Fibroblast of skin of left quadriceps (primary cell): Measurements from ENCODE around the gene RND2.

Source experiments
- DNase-seq, 2 experiments: peaks; one replicate each; pipeline ENCODE4 v3.0.0-alpha.2; 2013; ENCODE audit warnings: low read depth in 2 of 2

The RND2 gene

GRCh38 chr17:43006639-43007551 is 18.1 kb upstream of the RND2 start, which contains the start of gene IFI35:
Gene IFI35 (plus strand): TSS chr17:43006784. CDS start chr17:43006948, 164 bp downstream.
- DNase-seq = peak; percentile 53 to 54

- no peak for DNase-seq
These were observed 14.2 kb upstream of the RND2 start for GRCh38 chr17:43010667-43011308.

- no peak for DNase-seq
These were observed 13.1 kb upstream of the RND2 start for GRCh38 chr17:43011728-43012472.

- no peak for DNase-seq
These were observed 11.7 kb upstream of the RND2 start for GRCh38 chr17:43013296-43013695.

GRCh38 chr17:43014020-43014648 is 10.9 kb upstream of the RND2 start:
- no peak for DNase-seq

GRCh38 chr17:43014649-43015542 is 10.1 kb upstream of the RND2 start:
- no peak for DNase-seq

GRCh38 chr17:43015579-43015978 is 9.5 kb upstream of the RND2 start:
- DNase-seq = no peak

- DNase-seq = no peak
These were observed 8.8 kb upstream of the RND2 start for GRCh38 chr17:43016216-43016615.

- no peak for DNase-seq
These were observed 6.8 kb upstream of the RND2 start for GRCh38 chr17:43018008-43018853.

GRCh38 chr17:43018932-43019331 is 6.1 kb upstream of the RND2 start:
- DNase-seq = no peak

GRCh38 chr17:43019418-43019817 is 5.6 kb upstream of the RND2 start:
- no peak for DNase-seq

- no peak for DNase-seq
These were observed 4.9 kb upstream of the RND2 start for GRCh38 chr17:43020030-43020621.

GRCh38 chr17:43020789-43021740 is 4.0 kb upstream of the RND2 start:
- DNase-seq = no peak

GRCh38 chr17:43021741-43022512 is 3.1 kb upstream of the RND2 start, which contains the start of gene VAT1:
Gene VAT1 (minus strand): TSS chr17:43022385. CDS start chr17:43022322, 63 bp downstream.
- DNase-seq = peak in 1 of 2 experiments; percentile 36

- DNase-seq = no peak
These were observed 243 bp downstream of the RND2 start for GRCh38 chr17:43025290-43025657.

- DNase-seq = no peak
These were observed 921 bp downstream of the RND2 start for GRCh38 chr17:43025766-43026537.

- no peak for DNase-seq
These were observed 1.6 kb downstream of the RND2 start for GRCh38 chr17:43026595-43026994.
